ENCODE data around the gene CALML6. TPM values are rescaled to one million over a fixed set of nuclear protein-coding genes. Genes with fewer than 3 reads are reported as not detected.

CALML6 gene
- total and polyA plus RNA-seq, 2 of the 4 experiments (the other 2 are of a cell fraction) = 0.91 TPM; not detected in 1

DNA sequence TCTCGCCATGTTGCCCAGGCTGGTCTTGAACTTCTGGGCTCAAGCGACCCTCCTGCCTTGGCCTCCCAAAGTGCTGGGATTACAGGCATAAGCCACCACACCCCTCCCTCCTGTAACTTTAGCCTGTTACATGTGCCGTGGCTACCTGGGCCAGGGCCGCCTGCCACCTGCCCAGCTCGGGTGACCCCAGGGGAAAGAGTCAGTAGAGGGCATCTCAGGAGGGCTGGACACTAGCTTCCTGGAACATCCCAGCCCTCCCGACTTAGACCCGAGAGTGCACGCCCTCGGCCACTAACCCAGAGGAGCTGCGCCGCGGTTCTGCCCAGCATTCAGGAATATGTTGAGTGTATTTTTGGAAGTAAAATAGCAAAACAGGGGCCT, 44.4 kb downstream of the CALML6 start:
- Histone ChIP-seq H3K9me1 (ENCODE audit: insufficient read depth, low read length) (no peaks in the 10 kb centered on the region), H4K20me1 (ENCODE audit: insufficient read depth, low read length) (no peaks in the 10 kb centered on the region), H3K18ac (ENCODE audit: low read depth, low read length) (no peak overlapping the region), H2BK15ac (ENCODE audit: low read depth, low read length) (no peak overlapping the region), H2BK20ac (ENCODE audit: low read depth, low read length) (no peak overlapping the region), H4K5ac (ENCODE audit: low read depth, low read length) (no peak overlapping the region), H3K4me2 (ENCODE audit: low read depth, low read length) (no peak overlapping the region), H3K14ac (replicated peaks; ENCODE audit: low read depth, low read length) (no peak overlapping the region), H2AFZ (replicated peaks; ENCODE audit: low read length, poor library complexity) (no peak overlapping the region), H4K8ac (ENCODE audit: low read depth in 2 of 2, low read length in 2 of 2) (no peak overlapping the region), H3K27me3 (ENCODE audit: control insufficient read depth, insufficient read depth, low read length) (peaks cover 35% of the 10 kb centered on the region), H3K4ac (ENCODE audit: low read depth, low read length) (no peak overlapping the region), H3K56ac (ENCODE audit: extremely low read depth, insufficient read depth, low read length) (no peak overlapping the region), H2BK5ac (ENCODE audit: low read depth, low read length, poor library complexity, severe bottlenecking) (no peak overlapping the region), H3K27ac (ENCODE audit: insufficient read depth, low read length) (no peak overlapping the region), H3K79me1 (ENCODE audit: low read depth in 1 of 2, low read length in 2 of 2) (no peaks in the 10 kb centered on the region), H3K4me1 (ENCODE audit: control insufficient read depth, insufficient read depth, low read length) (peaks cover 2% of the 10 kb centered on the region; the same call in 1 of the 2 replicates), H4K91ac (ENCODE audit: insufficient read depth, low read depth, low read length) (no peak overlapping the region), H2BK120ac (ENCODE audit: low read depth, low read length) (no peak overlapping the region), H3K9ac (ENCODE audit: low read depth, low read length) (no peak overlapping the region), H3K9me3 (ENCODE audit: control insufficient read depth, insufficient read depth, low read length) (no peaks in the 10 kb centered on the region), H3K4me3 (ENCODE audit: insufficient read depth, low read depth, low read length) (no peak overlapping the region), H2AK5ac (ENCODE audit: low read depth, low read length) (no peak overlapping the region), H3K36me3 (ENCODE audit: control insufficient read depth, insufficient read depth, low read length) (no peaks in the 10 kb centered on the region), H3K23ac (ENCODE audit: low read depth, low read length) (no peak overlapping the region), H2AK9ac (replicated peaks; ENCODE audit: low read depth, low read length, poor library complexity) (no peak overlapping the region)
- WGBS, 2 experiments (ENCODE audit: extremely low coverage in 2 of 2, insufficient read length in 1 of 2) = no CpG with 5 or more reads among the region's 12 CpGs
- intact Hi-C loops (cut with micrococcal nuclease) = no loop called here
- CTCF ChIA-PET = interaction anchor here (1.2 kb wide), 1 partner anchor 85 kb away, joined by 4 read pairs; no protein-coding TSS in a partner anchor
- no peak for TF ChIP-seq CTCF (conservative IDR thresholded peaks at IDR 0.05; ENCODE audit: low read depth, low read length)
- TF ChIP-seq SMC3 (IDR thresholded peaks at IDR 0.05; ENCODE audit: low read depth, low read length) = no peak
- no peak for TF ChIP-seq RCOR1 (IDR thresholded peaks at IDR 0.05; ENCODE audit: insufficient replicate concordance, low read length)
- no peak for TF ChIP-seq BHLHE40 (IDR thresholded peaks at IDR 0.05; ENCODE audit: low read depth, low read length)
- no peak for TF ChIP-seq MAFK (IDR thresholded peaks at IDR 0.05; ENCODE audit: low read depth, low read length)
- TF ChIP-seq MXI1 (IDR thresholded peaks at IDR 0.05; ENCODE audit: borderline replicate concordance, low read depth, low read length) = no peak
- no peak for TF ChIP-seq CEBPB (IDR thresholded peaks at IDR 0.05; ENCODE audit: low read depth, low read length)
- TF ChIP-seq, protein P1, sequence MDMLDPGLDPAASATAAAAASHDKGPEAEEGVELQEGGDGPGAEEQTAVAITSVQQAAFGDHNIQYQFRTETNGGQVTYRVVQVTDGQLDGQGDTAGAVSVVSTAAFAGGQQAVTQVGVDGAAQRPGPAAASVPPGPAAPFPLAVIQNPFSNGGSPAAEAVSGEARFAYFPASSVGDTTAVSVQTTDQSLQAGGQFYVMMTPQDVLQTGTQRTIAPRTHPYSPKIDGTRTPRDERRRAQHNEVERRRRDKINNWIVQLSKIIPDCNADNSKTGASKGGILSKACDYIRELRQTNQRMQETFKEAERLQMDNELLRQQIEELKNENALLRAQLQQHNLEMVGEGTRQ (IDR thresholded peaks at IDR 0.05; ENCODE audit: low read depth, low read length) = no peak
- TF ChIP-seq CHD1 (IDR thresholded peaks at IDR 0.05; ENCODE audit: low read depth, low read length) = no peak
- TF ChIP-seq, protein P2, sequence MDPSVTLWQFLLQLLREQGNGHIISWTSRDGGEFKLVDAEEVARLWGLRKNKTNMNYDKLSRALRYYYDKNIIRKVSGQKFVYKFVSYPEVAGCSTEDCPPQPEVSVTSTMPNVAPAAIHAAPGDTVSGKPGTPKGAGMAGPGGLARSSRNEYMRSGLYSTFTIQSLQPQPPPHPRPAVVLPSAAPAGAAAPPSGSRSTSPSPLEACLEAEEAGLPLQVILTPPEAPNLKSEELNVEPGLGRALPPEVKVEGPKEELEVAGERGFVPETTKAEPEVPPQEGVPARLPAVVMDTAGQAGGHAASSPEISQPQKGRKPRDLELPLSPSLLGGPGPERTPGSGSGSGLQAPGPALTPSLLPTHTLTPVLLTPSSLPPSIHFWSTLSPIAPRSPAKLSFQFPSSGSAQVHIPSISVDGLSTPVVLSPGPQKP (IDR thresholded peaks at IDR 0.05; ENCODE audit: borderline replicate concordance, low read depth, low read length) = no peak
- TF ChIP-seq POLR2A (IDR thresholded peaks at IDR 0.05; ENCODE audit: low read depth, low read length) = no peak
- no peak for TF ChIP-seq MAZ (IDR thresholded peaks at IDR 0.05; ENCODE audit: borderline replicate concordance, low read depth, low read length)
- no peak for TF ChIP-seq RFX5 (IDR thresholded peaks at IDR 0.05; ENCODE audit: low read depth, low read length)
- no peak for TF ChIP-seq NFE2L2 (IDR thresholded peaks at IDR 0.05; ENCODE audit: low read depth, low read length)
- no peak for TF ChIP-seq RAD21 (IDR thresholded peaks at IDR 0.05; ENCODE audit: low read length)
- TF ChIP-seq FOS (IDR thresholded peaks at IDR 0.05; ENCODE audit: low read depth, low read length) = no peak
- POLR2A ChIA-PET (ENCODE audit: unreplicated experiment) = no interaction called here
- BruUV-seq (replicated peaks) = no TSS peak
- in situ Hi-C loops (cut with MboI; ENCODE audit: low sequenced_read_pairs) = loop anchor here (10.0 to 25.0 kb wide), 2 partner anchors 85 to 403 kb away; no protein-coding TSS in a partner anchor
- DNase-seq (no peak), ATAC-seq (ENCODE audit: low read depth) (no peak)
- dilution Hi-C loops (cut with HindIII; ENCODE audit: low sequenced_read_pairs, unreplicated experiment) = no loop called here

Measured in IMR-90 (cell line).